Spleen (tissue), 7 donors: ENCODE results near the gene SPATA20.

ENCODE experiments used
- POLR2A ChIP-seq, 3 donors: fragments of 450-650 bp; IDR thresholded peaks; one replicate each; pipeline ENCODE4 v1.5.1; 2017; ENCODE audit warnings: antibody characterized with exemption in 3 of 3, mild to moderate bottlenecking in 1 of 3
- POLR2AphosphoS5 ChIP-seq, 3 donors: sonication (generic); formaldehyde crosslinking; IDR thresholded peaks; one replicate each; pipeline ENCODE4 v1.5.1; 2017; ENCODE audit warnings: antibody characterized with exemption in 3 of 3
- TF ChIP-seq, protein P1 (sequence below), 11 experiments: fragments of 200-600 bp in 7 of 11; fragments of 450-650 bp in 4 of 11; sonication (generic) in 4 of 11; IDR thresholded peaks in 8 of 11; conservative IDR thresholded peaks in 3 of 11; 1 replicate in 7 of 11; 2 replicates in 4 of 11; pipeline versions ENCODE4 v1.4.0 to v1.8.0; 2016 to 2021; ENCODE audit warnings: antibody characterized with exemption in 11 of 11, inconsistent platforms in 4 of 11, mild to moderate bottlenecking in 1 of 11
- donor health status: DM: no; HTN: no; CAD: no; lungs with moderate emphysema.
- donor health status: DM: no; HTN: no; CAD: no.
- donor health status: DM: no; HTN: no; CAD: no.

DNA sequence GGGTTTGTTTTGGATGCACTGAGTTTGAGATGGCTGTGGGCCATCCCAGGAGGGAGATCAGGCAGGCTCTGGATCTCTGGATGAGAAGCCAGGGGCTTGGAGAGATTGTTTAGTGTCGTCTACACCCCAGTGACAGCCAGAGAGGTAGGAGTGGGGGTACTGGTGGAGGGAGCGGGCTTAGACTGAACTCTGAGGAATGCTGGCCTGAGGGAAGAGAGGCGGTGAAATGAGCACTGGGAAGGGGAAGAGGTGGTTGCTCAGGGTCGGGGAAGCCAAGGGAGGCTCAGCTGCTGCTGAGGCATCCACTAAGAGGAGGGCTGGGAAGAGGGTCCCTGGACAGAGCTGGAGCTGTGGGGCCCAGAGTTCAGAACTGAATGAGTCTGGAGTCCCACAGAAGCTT, 37.1 kb downstream of the SPATA20 start:
- TF ChIP-seq, protein P1, sequence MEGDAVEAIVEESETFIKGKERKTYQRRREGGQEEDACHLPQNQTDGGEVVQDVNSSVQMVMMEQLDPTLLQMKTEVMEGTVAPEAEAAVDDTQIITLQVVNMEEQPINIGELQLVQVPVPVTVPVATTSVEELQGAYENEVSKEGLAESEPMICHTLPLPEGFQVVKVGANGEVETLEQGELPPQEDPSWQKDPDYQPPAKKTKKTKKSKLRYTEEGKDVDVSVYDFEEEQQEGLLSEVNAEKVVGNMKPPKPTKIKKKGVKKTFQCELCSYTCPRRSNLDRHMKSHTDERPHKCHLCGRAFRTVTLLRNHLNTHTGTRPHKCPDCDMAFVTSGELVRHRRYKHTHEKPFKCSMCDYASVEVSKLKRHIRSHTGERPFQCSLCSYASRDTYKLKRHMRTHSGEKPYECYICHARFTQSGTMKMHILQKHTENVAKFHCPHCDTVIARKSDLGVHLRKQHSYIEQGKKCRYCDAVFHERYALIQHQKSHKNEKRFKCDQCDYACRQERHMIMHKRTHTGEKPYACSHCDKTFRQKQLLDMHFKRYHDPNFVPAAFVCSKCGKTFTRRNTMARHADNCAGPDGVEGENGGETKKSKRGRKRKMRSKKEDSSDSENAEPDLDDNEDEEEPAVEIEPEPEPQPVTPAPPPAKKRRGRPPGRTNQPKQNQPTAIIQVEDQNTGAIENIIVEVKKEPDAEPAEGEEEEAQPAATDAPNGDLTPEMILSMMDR (IDR thresholded peaks at IDR 0.05 in 8 of 11, conservative IDR thresholded peaks at IDR 0.05 in 3 of 11), result no peak
- TF ChIP-seq POLR2A (IDR thresholded peaks at IDR 0.05) (no peak), POLR2AphosphoS5 (IDR thresholded peaks at IDR 0.05) (no peak)
